ENCODE data around the gene RFC4. TPM values are rescaled to one million over a fixed set of nuclear protein-coding genes. Genes with fewer than 3 reads are reported as not detected.
A peak's percentile ranks its signal among the peaks of the same experiment; 100 is the strongest.
"Not testable (repeated sequence)": the region's sequence is repeated elsewhere in the genome, so short reads cannot be mapped to it uniquely, and the experiment has no call there.

Gene RFC4
- total RNA-seq, 1 donor from 2014 or later, result 187 TPM

DNA sequence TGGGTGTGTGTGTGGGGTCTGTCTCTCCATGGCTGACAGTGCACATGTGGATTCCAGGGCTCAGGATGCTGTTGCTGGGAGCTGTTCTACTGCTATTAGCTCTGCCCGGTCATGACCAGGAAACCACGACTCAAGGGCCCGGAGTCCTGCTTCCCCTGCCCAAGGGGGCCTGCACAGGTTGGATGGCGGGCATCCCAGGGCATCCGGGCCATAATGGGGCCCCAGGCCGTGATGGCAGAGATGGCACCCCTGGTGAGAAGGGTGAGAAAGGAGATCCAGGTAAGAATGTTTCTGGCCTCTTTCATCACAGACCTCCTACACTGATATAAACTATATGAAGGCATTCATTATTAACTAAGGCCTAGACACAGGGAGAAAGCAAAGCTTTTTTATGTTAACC is 46.7 kb upstream of the RFC4 start:
- peaks cover 2% of the 10 kb centered on the region for H3K27me3 Mint-ChIP-seq (ENCODE audit: insufficient read depth, low read depth)
- H3K9me3 Mint-ChIP-seq, result no peaks in the 10 kb centered on the region
- no peak for TF ChIP-seq EZH2phosphoT487 (IDR thresholded peaks at IDR 0.05)
- TF ChIP-seq, protein P1, sequence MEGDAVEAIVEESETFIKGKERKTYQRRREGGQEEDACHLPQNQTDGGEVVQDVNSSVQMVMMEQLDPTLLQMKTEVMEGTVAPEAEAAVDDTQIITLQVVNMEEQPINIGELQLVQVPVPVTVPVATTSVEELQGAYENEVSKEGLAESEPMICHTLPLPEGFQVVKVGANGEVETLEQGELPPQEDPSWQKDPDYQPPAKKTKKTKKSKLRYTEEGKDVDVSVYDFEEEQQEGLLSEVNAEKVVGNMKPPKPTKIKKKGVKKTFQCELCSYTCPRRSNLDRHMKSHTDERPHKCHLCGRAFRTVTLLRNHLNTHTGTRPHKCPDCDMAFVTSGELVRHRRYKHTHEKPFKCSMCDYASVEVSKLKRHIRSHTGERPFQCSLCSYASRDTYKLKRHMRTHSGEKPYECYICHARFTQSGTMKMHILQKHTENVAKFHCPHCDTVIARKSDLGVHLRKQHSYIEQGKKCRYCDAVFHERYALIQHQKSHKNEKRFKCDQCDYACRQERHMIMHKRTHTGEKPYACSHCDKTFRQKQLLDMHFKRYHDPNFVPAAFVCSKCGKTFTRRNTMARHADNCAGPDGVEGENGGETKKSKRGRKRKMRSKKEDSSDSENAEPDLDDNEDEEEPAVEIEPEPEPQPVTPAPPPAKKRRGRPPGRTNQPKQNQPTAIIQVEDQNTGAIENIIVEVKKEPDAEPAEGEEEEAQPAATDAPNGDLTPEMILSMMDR (IDR thresholded peaks at IDR 0.05), result no peak
- no peak for TF ChIP-seq EZH2 (IDR thresholded peaks at IDR 0.05)
- Histone ChIP-seq H3K9me3 (ENCODE audit: low read depth) (no peaks in the 10 kb centered on the region), H4K20me1 (ENCODE audit: low read depth) (no peaks in the 10 kb centered on the region), H3K4me3 (no peak overlapping the region), H3K79me2 (ENCODE audit: low read depth) (no peaks in the 10 kb centered on the region), H3F3A (ENCODE audit: low read depth) (no peaks in the 10 kb centered on the region), H3K9ac (no peak overlapping the region), H3K4me1 (no peaks in the 10 kb centered on the region), H3K4me2 (no peak overlapping the region), H3K36me3 (no peaks in the 10 kb centered on the region), H3K27me3 (no peaks in the 10 kb centered on the region), H2AFZ (replicated peaks) (no peak overlapping the region), H3K27ac (no peak overlapping the region)
- H3K36me3 Mint-ChIP-seq, result no peaks in the 10 kb centered on the region
- no peak overlapping the region for H3K27ac Mint-ChIP-seq
- no peak overlapping the region for H3K4me3 Mint-ChIP-seq
- no peaks in the 10 kb centered on the region for H3K4me1 Mint-ChIP-seq
- no peak for DNase-seq (ENCODE audit: low spot score)

GRCh38 chr3:186851835-186852234 is 45.6 kb upstream of the RFC4 start:
- not testable (repeated sequence) for H3K27me3 Mint-ChIP-seq (ENCODE audit: insufficient read depth, low read depth); H3K4me3 Mint-ChIP-seq; H3K4me2 ChIP-seq; H4K20me1 ChIP-seq (ENCODE audit: low read depth); H3K9ac ChIP-seq; H3K79me2 ChIP-seq (ENCODE audit: low read depth); H3K4me1 ChIP-seq; DNase-seq (ENCODE audit: low spot score); H3K36me3 Mint-ChIP-seq; H3K9me3 Mint-ChIP-seq; H3K27ac Mint-ChIP-seq; H3K27me3 ChIP-seq; H3K4me1 Mint-ChIP-seq; H3K4me3 ChIP-seq; H3K9me3 ChIP-seq (ENCODE audit: low read depth); H3F3A ChIP-seq (ENCODE audit: low read depth); H3K27ac ChIP-seq; H3K36me3 ChIP-seq
- peak overlapping the region; percentile 72 for H2AFZ ChIP-seq (replicated peaks)

DNA sequence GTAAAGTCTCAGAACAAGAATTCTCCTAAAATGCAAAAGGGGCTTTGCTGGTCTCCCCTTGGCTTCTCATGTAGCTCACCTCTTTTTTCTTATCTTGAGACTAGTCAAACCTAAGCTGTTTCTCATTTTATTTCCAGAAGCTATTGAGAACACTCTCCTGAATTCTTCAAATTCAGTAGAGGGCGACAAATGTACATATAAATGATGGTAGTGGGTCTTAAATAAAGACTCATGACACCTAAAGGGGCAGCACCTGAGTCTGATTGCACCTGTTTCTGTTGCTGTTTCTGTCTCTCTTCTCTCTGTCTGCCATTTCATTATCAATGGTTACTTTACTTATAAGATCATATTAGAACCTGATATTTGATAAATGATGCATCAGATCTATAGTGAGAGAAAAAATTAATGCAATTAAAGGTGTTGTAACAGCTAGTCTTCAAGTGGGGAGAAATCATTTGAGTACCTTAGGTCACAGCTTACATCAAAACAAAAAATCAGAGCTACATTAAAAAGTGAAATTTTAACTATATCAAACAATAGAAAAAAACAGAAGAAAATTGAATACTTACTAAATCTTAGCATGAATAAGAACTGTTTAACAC is 43.2 kb upstream of the RFC4 start:
- Mint-ChIP-seq H3K36me3 (no peaks in the 10 kb centered on the region), H3K4me1 (no peaks in the 10 kb centered on the region), H3K4me3 (no peak overlapping the region), H3K27me3 (ENCODE audit: insufficient read depth, low read depth) (peaks cover 5% of the 10 kb centered on the region), H3K27ac (no peak overlapping the region), H3K9me3 (no peaks in the 10 kb centered on the region)
- Histone ChIP-seq H3K36me3 (no peaks in the 10 kb centered on the region), H3K27ac (no peak overlapping the region), H4K20me1 (ENCODE audit: low read depth) (no peaks in the 10 kb centered on the region), H3K4me1 (no peaks in the 10 kb centered on the region), H3K79me2 (ENCODE audit: low read depth) (no peaks in the 10 kb centered on the region), H3K27me3 (no peaks in the 10 kb centered on the region), H3K9ac (no peak overlapping the region), H3F3A (ENCODE audit: low read depth) (no peaks in the 10 kb centered on the region), H3K4me2 (no peak overlapping the region), H3K9me3 (ENCODE audit: low read depth) (no peaks in the 10 kb centered on the region), H3K4me3 (no peak overlapping the region), H2AFZ (replicated peaks) (no peak overlapping the region)
- TF ChIP-seq, protein P1 (IDR thresholded peaks at IDR 0.05), result peak; percentile 68
- TF ChIP-seq EZH2 (IDR thresholded peaks at IDR 0.05) (no peak), EZH2phosphoT487 (IDR thresholded peaks at IDR 0.05) (no peak)
- DNase-seq (ENCODE audit: low spot score), result peak; percentile 54

DNA sequence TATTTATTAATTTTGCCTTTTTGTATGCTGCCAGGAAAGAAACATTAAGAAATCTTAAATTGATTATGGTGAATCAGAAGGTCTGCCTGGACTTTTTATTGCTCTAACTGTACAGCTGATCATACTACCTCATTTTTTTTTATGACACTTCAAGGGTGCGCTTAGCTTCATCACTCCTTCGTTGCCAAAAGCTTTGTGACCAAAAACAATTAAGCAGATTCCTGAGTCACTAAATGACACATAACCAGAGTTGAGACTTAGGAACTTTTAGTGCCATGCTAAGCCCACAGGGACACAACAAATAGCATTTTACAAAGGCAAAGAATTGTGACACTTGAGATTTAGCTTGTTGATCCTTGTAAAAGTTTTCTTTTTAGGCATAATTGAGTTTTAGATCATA is 41.2 kb upstream of the RFC4 start:
- no peak for TF ChIP-seq EZH2 (IDR thresholded peaks at IDR 0.05)
- TF ChIP-seq, protein P1 (IDR thresholded peaks at IDR 0.05), result no peak
- TF ChIP-seq EZH2phosphoT487 (IDR thresholded peaks at IDR 0.05), result no peak
- no peaks in the 10 kb centered on the region for H3K9me3 Mint-ChIP-seq

More for the DNA sequence above, 41.2 kb upstream of the RFC4 start:
- Histone ChIP-seq H3K27ac (no peak overlapping the region), H4K20me1 (ENCODE audit: low read depth) (no peaks in the 10 kb centered on the region), H3K36me3 (no peaks in the 10 kb centered on the region), H3K9me3 (ENCODE audit: low read depth) (no peaks in the 10 kb centered on the region), H3K27me3 (no peaks in the 10 kb centered on the region), H3K9ac (no peak overlapping the region), H3K4me1 (no peaks in the 10 kb centered on the region), H3K4me2 (no peak overlapping the region), H3F3A (ENCODE audit: low read depth) (no peaks in the 10 kb centered on the region), H3K4me3 (no peak overlapping the region), H2AFZ (replicated peaks) (no peak overlapping the region), H3K79me2 (ENCODE audit: low read depth) (no peaks in the 10 kb centered on the region)
- DNase-seq (ENCODE audit: low spot score), result no peak
- no peaks in the 10 kb centered on the region for H3K4me1 Mint-ChIP-seq
- H3K27ac Mint-ChIP-seq, result no peak overlapping the region
- no peaks in the 10 kb centered on the region for H3K36me3 Mint-ChIP-seq
- H3K27me3 Mint-ChIP-seq (ENCODE audit: insufficient read depth, low read depth), result peaks cover 6% of the 10 kb centered on the region
- no peak overlapping the region for H3K4me3 Mint-ChIP-seq
